HG03354 (cell line): ENCODE data around the gene CENPT.

Source experiments
- ATAC-seq: cut with Tn5 transposase; IDR thresholded peaks from one replicate; pipeline ENCODE4 v1.9.1; 2021; ENCODE audit warnings: mild to moderate bottlenecking; ENCODE audit not compliant: unreplicated experiment, poor library complexity, severe bottlenecking

The CENPT gene, protein sequence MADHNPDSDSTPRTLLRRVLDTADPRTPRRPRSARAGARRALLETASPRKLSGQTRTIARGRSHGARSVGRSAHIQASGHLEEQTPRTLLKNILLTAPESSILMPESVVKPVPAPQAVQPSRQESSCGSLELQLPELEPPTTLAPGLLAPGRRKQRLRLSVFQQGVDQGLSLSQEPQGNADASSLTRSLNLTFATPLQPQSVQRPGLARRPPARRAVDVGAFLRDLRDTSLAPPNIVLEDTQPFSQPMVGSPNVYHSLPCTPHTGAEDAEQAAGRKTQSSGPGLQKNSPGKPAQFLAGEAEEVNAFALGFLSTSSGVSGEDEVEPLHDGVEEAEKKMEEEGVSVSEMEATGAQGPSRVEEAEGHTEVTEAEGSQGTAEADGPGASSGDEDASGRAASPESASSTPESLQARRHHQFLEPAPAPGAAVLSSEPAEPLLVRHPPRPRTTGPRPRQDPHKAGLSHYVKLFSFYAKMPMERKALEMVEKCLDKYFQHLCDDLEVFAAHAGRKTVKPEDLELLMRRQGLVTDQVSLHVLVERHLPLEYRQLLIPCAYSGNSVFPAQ

DNA sequence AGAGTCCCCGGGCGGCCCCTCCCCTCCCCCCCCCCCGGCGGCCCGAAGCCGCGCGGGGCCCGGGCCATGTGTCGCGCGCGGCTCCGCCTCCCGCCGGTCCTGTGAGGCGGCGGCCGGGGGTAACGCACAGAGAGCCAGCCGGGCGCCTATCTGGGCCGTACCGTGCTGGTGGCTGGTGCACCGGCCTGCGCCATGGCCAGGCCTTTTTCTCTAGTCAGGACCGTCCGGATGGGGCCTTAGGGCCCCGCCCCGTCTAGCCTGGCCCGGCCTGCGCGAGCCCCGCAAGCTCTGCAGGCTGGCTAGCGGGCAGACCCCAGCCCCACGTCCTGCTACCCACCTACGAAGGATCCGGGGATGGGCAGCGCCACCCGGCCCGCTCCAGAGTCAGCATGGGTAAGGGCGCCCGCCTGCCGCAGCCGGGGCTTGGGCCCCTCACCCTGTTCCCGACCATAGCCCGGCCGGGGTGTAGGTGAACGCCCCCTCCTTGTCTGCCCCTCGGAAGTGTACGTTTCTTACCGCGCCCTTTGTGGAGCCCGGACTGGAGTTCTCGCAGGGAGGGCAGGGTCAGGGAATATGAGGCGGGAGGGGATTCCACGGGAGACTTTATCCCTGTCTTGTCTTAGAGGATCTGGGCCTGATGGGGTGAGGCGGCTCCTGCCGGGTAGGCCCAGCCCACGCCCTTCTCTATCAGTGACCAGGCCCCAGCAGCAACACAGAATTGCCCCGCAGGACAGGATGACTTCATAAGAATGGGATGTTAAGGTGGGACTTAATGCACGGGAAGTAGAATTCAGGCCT is at the start of gene CENPT:
CENPT (minus strand) TSS at position 630 of the 798 bp plus-strand sequence. CDS start 13,834 bp downstream, outside the sequence.
- ATAC-seq: peak; percentile 46

DNA sequence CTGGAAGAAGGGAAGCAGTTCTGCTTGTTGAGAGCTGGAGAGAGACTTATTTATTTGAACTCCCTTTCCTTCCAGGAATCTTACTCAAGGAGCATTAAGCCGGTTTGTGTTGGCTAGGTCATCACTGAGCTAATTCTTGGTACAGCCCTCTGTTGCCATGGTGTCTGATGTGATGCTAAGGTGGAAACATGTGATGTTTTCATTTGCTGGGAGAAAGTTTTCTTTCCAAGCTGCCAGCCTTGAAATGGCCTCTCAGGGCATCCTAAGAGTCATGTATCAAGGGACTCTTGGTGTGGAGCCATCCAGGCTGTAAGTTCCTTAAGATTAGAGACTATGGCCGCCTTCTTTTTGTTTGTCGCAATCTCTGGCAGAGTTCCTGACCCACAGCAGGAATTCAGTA is 49.7 kb upstream of the CENPT start:
- no peak for ATAC-seq

DNA sequence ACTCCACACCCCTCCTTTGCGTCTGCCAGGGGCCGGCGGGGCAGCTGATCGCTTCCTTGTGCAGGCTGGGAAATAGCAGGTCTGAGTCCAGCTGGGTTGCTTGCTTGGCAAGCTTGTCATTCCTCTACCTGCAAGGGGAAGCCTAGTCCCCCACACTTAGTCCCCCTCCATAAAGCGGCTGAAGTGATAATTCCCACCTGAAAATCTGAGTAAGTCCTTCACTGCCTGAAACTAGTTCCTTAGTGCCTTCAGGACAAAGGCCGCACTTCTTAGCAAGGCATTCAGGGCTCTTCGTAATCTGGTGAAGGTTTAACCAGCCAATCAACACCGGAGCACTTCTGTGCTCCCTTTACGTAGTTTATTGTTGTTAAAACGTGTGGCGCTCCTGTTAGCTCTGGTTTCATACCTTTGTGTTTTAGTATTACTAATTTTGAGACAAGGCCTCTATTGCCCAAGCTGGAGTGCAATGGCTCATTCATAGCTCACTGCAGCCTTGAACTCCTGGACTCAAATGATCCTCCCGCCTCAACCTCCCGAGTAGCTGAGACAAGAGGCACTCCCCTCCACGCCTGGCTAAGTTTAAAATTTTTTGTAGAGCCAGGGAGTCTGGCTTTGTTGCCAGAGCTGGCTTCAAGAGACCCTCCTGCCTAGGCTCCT is 46.4 kb upstream of the CENPT start:
- ATAC-seq: no peak

DNA sequence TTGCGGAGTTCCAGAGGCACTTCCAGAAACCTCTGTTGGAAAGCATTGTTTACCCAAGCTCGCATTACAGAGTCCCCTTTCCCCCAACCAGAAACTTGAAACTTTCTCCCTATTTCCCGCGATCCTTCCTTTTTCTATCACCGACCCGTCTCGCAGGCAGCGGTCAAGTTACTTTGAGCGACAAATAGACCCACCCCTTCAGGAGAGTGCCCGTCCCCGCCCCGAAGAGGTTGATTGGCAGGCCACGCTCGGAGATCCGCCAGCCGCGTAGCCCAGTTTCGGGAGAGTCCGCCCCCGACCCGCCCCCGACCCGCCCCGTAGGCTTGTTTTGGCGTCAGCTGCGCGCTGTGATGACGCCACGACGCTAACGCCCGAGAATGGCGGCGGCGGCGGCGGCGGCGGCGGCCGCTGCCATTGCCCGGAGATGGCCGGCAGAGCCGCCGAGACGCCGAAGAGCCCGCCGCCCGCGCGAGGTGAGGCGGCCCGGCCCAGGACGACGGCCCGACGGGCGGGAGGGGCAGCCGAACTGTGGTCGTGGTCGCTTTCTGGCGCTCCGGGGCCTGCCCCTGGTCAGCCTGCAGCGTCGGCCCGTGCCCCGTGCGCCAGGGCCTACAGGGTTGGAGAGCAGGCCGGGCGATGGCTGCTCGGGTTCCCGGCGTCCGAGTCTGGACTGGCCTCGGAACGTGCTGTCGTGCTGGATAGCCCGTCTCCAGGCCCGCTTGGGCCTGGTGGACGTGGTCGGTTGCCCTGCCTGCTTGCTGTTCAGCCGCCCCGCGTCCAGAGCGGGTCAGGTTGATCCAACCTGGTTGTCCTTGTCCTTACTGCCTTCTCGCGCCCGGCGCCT is 45.6 kb upstream of the CENPT start, which contains the start of gene PSKH1:
PSKH1 (plus strand) TSS at position 356 of the 844 bp plus-strand sequence. CDS start 15,496 bp downstream, outside the sequence.
- ATAC-seq: peak; percentile 94

- no peak for ATAC-seq
Measured at GRCh38 chr16:67892375-67892774, 44.9 kb upstream of the CENPT start.

- no peak for ATAC-seq
Measured at GRCh38 chr16:67888331-67888730, 40.8 kb upstream of the CENPT start.

- no peak for ATAC-seq
Measured at GRCh38 chr16:67886387-67886786, 38.9 kb upstream of the CENPT start.

- ATAC-seq: no peak
Measured at GRCh38 chr16:67885976-67886375, 38.5 kb upstream of the CENPT start.

- no peak for ATAC-seq
Measured at GRCh38 chr16:67885545-67885944, 38.1 kb upstream of the CENPT start.

DNA sequence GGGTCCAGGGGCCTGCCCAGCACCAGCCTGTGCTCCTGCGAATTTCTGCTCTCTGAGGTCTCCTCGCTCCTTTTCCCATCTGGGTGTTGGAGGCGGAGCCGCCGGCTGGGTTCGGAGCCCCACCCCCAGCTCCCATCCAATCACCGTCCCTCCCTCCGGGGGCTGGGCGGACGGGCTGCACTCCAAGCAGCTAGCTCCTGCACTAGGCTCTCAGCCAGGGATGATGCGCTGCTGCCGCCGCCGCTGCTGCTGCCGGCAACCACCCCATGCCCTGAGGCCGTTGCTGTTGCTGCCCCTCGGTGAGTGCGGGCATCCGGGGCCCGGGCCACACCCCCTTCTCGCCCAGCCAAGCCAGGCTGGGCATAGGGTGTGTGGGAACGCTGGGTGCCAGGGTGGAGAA is 37.2 kb upstream of the CENPT start, which contains the start of gene NRN1L:
NRN1L (plus strand) TSS at position 202 of the 400 bp plus-strand sequence; CDS start at position 221, 19 bp downstream.
- no peak for ATAC-seq

- no peak for ATAC-seq
Measured at GRCh38 chr16:67883872-67884261, 36.4 kb upstream of the CENPT start.

DNA sequence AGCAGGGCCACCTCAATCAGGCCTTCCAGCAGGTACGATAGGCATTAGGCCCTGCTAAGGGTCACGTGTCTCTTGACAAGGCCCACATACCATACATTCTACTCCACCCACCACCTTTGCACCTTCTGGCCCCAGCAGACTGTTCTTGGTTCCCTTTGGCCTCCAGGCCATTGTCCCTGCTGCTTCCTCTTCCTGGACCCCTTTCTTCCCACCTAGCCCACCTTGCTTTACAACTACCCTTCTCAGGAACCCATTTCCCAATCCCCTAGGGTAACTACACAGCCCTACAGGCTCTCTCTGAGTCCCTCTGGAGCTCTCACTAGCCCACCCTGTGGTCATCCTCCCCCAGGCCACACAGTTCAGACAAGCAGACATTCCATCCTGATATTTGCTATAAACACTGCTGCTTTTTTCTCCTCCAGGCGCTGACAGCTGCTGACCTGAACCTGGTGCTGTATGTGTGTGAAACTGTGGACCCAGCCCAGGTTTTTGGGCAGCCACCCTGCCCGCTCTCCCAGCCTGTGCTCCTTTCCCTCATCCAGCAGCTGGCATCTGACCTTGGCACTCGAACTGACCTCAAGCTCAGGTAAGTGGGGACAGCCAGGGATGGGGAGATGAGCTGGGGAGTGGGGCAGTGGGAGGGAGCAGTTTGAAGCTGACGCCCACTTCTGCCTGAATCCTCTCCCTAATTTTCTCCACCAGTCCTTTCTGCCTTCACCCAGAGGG is 35.8 kb upstream of the CENPT start:
- ATAC-seq: no peak

GRCh38 chr16:67882374-67883145 is 35.1 kb upstream of the CENPT start:
- ATAC-seq: no peak

DNA sequence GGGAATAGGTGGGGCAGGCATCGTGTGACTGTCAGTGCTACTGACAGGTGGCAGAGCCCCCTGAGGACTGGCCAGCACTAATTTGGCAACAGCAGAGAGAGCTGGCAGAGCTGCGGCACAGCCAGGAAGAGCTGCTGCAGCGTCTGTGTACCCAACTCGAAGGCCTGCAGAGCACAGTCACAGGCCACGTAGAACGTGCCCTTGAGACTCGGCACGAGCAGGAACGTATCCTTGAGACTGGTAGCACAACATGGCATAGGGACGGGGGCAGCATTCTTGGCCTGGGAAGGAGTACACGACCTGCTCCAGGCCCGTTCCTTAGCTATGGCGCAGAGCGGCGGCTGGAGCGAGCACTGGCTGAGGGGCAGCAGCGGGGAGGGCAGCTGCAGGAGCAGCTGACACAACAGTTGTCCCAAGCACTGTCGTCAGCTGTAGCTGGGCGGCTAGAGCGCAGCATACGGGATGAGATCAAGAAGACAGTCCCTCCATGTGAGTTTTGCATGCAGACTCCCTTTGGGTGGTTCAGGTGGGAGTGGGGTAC is 34.2 kb upstream of the CENPT start:
- ATAC-seq: no peak

DNA sequence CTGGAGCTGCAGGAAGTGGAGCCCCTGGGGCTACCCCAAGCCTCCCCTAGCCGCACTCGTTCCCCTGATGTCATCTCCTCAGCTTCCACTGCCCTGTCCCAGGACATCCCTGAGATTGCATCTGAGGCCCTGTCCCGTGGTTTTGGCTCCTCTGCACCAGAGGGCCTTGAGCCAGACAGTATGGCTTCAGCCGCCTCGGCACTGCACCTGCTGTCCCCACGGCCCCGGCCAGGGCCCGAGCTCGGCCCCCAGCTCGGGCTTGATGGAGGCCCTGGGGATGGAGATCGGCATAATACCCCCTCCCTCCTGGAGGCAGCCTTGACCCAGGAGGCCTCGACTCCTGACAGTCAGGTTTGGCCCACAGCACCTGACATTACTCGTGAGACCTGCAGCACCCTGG is 33.1 kb upstream of the CENPT start:
- ATAC-seq: no peak

DNA sequence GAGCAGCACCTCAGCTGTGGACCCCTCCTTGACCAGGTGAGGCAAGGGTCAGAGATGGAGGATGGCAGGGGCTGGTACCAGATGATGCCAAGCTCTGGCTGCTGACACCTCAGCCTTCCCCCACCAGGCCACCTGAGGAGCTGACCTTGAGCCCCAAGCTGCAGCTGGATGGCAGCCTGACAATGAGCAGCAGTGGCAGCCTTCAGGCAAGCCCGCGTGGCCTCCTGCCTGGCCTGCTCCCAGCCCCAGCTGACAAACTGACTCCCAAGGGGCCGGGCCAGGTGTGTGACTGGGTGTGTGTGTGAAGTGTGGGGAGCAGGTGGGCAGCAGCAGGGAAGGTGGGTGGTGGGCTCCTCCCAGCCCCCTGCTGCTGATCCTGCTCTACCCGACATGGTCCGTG is 32.4 kb upstream of the CENPT start:
- no peak for ATAC-seq

DNA sequence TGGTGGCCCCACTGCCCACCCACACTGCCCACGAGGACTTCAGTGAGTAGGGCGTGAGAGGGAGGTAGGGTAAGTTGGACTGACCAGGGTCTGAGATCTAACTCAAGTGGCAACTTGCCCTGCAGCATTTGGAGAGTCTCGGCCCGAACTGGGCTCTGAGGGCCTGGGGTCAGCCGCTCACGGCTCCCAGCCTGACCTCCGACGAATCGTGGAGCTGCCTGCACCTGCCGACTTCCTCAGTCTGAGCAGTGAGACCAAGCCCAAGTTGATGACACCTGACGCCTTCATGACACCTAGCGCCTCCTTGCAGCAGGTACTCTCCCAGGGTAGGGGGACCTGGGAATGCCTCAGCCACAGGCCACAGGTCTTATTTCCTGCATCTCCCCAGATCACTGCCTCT is 32.0 kb upstream of the CENPT start:
- ATAC-seq: no peak
